NB4 (cell line): ENCODE results near the gene ELL.

ENCODE experiments used
- CTCF ChIP-seq: IDR thresholded peaks from one replicate; pipeline ENCODE4 v1.5.1; 2012; ENCODE audit warnings: low read depth, low read length
- POLR2A ChIP-seq: IDR thresholded peaks from 2 replicates; pipeline ENCODE4 v1.6.1; 2011; ENCODE audit warnings: mild to moderate bottlenecking; ENCODE audit not compliant: insufficient read length; ENCODE audit errors: extremely low read depth

GRCh38 chr19:18430417-18431144 is 91.3 kb downstream of the ELL start:
- no peak for TF ChIP-seq CTCF
- no peak for TF ChIP-seq POLR2A
